AG04450 (cell line): ENCODE data around the gene SIGMAR1. TPM values are rescaled to one million over a fixed set of nuclear protein-coding genes. Genes with fewer than 3 reads are reported as not detected.

Experiments used
- CTCF ChIA-PET: fragments of 300-600, 350-600 bp; formaldehyde crosslinking; extraction: SDS; loops from one replicate; lab custom pipeline; 2022; ENCODE audit warnings: antibody characterized with exemption, inconsistent platforms; lab: Charles Lee
- POLR2A ChIA-PET: fragments of 350-600 bp; formaldehyde crosslinking; extraction: SDS; loops from one replicate; lab custom pipeline; 2021; ENCODE audit warnings: antibody characterized with exemption, inconsistent platforms; lab: Yijun Ruan, JAX
- DNase-seq: peaks from one replicate; pipeline ENCODE4 v3.0.0-alpha.2; 2011; ENCODE audit warnings: low read depth, low spot score
- H3K27ac ChIP-seq: one replicate; pipeline ENCODE4 v1.5.1; 2012; ENCODE audit warnings: low read depth, low read length, control low read depth
- H3K27me3 ChIP-seq: one replicate; pipeline ENCODE4 v1.6.0; 2012; ENCODE audit warnings: low read length; ENCODE audit not compliant: control insufficient read depth, insufficient read depth
- H3K4me3 ChIP-seq: 2 replicates; pipeline ENCODE4 v1.5.1; 2011; ENCODE audit warnings: mild to moderate bottlenecking, low read depth, low read length, control low read depth
- H3K9me3 ChIP-seq: 2 replicates; pipeline ENCODE4 v1.5.1; 2012; ENCODE audit warnings: low read length; ENCODE audit not compliant: control insufficient read depth, insufficient read depth
- polyA plus RNA-seq: library from polyadenylated mRNA; depleted of rRNA; stranded (reverse); fragments of >200 nt; gene quantifications from 2 replicates; pipeline ENCODE4 v1.2.3, GENCODE V29; 2011; rRNA removed
- small RNA-seq: library from RNA; depleted of rRNA; stranded (forward); fragments of <200 nt; gene quantifications from one replicate; pipeline ENCODE3, GENCODE V24; 2012; ENCODE audit warnings: low read depth; ENCODE audit not compliant: insufficient read length
- TF ChIP-seq, protein P1 (sequence below): IDR thresholded peaks from 2 replicates; pipeline ENCODE4 v1.5.1; 2011; ENCODE audit warnings: low read depth, low read length, control low read depth, inconsistent platforms

The SIGMAR1 gene
- polyA plus RNA-seq, 1 experiment, result 38.9 TPM

DNA sequence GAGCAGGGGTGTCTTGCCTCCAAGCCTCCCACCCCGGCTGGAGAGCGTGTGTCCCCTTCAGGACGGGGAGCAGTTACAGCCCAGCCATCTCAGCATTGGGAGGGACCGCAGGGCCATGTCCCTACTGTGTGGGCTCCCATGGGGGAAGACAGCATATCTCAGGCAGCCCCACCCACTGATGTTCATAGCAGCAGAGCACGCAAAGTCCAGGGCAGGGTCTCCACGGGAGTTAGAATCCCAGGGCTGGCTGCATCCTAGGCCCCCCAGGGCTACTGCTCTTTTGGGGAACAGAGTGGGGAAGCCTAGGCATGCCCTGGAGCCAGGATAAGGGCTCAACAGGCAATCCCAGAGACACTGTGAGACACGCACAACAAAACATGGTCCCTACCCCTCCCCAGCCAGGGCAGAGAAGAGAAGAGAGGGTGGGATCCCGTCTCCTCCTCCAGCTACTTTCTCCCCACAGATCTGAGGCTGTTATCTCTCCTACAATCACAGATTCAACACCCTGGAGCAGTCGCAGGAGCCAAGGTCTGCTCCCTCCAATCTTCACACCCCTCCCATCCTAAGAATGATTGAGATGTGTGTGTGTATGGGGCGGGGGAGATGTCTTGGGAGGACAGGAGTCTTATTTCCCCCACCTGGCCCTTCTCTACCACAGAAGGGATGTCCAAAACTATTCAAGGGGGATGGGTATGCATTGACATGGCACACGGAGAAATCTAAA, 51.5 kb downstream of the SIGMAR1 start:
- ChIA-PET CTCF (interaction anchor here (1.3 kb wide), 1 partner anchor 18 kb away, joined by 8 read pairs; no protein-coding TSS in a partner anchor), POLR2A (no interaction called here)
- Histone ChIP-seq H3K9me3 (no peaks in the 10 kb centered on the region; the same call in 1 of the 2 replicates), H3K4me3 (no peak overlapping the region), H3K27me3 (peaks cover 77% of the 10 kb centered on the region), H3K27ac (no peak overlapping the region)
- TF ChIP-seq, protein P1, sequence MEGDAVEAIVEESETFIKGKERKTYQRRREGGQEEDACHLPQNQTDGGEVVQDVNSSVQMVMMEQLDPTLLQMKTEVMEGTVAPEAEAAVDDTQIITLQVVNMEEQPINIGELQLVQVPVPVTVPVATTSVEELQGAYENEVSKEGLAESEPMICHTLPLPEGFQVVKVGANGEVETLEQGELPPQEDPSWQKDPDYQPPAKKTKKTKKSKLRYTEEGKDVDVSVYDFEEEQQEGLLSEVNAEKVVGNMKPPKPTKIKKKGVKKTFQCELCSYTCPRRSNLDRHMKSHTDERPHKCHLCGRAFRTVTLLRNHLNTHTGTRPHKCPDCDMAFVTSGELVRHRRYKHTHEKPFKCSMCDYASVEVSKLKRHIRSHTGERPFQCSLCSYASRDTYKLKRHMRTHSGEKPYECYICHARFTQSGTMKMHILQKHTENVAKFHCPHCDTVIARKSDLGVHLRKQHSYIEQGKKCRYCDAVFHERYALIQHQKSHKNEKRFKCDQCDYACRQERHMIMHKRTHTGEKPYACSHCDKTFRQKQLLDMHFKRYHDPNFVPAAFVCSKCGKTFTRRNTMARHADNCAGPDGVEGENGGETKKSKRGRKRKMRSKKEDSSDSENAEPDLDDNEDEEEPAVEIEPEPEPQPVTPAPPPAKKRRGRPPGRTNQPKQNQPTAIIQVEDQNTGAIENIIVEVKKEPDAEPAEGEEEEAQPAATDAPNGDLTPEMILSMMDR, result no peak
- DNase-seq, result no peak

DNA sequence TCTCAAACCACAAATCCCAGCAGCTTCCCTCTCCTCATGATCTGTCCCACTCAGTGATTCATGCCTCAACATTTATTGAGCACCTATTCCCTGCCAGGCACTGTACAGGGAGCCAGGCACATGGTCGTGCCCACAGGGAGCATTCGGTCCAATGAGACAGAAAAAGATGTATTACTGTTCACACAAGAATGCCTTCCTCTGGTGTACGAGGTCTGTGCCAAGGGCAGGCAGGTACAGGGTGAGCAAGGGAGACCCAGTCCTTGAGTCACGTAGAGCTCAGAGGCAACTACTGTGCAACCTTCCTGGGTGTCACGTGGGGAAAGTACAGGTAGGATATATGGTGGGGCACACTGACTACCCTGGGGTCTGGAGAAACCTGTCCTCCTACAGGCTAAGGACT, 52.6 kb downstream of the SIGMAR1 start:
- CTCF ChIA-PET, result interaction anchor here (2.4 kb wide), 1 partner anchor 37 kb away, joined by 9 read pairs; no protein-coding TSS in a partner anchor
- POLR2A ChIA-PET, result no interaction called here
- TF ChIP-seq, protein P1, result no peak
- Histone ChIP-seq H3K27me3 (peaks cover 77% of the 10 kb centered on the region), H3K4me3 (no peak overlapping the region), H3K27ac (no peak overlapping the region), H3K9me3 (no peaks in the 10 kb centered on the region; the same call in 1 of the 2 replicates)
- DNase-seq, result no peak

Small RNA genes lying within 50 kb of the gene (small RNA-seq; reads per million reads assigned to genes)
- gene CCL27, result not detected

Other genes with a start within 250 kb of the SIGMAR1 start
- 8.0 and 9.8 TPM in 2 replicates for gene FAM219A, start 179.2 kb downstream of the SIGMAR1 start, polyA plus RNA-seq
- not detected in 2 replicates for gene DNAI1, start 179.0 kb downstream of the SIGMAR1 start, polyA plus RNA-seq
- gene ENHO, start 114.8 kb downstream of the SIGMAR1 start, polyA plus RNA-seq, result 0.09 TPM in 1 of 2 replicates, not detected in the other
- not detected in 2 replicates for gene CNTFR, start 48.1 kb downstream of the SIGMAR1 start, polyA plus RNA-seq
- 19.4 and 25.4 TPM in 2 replicates for gene RPP25L, start 25.7 kb downstream of the SIGMAR1 start, polyA plus RNA-seq
- gene DCTN3, start 17.3 kb downstream of the SIGMAR1 start, polyA plus RNA-seq, result 97.6 and 103 TPM in 2 replicates
- gene ARID3C, start 8.7 kb downstream of the SIGMAR1 start, polyA plus RNA-seq, result not detected in 2 replicates
- 24.8 and 28.4 TPM in 2 replicates for gene GALT, start 8.9 kb upstream of the SIGMAR1 start, polyA plus RNA-seq
- 14.6 and 19.0 TPM in 2 replicates for gene IL11RA, start 14.4 kb upstream of the SIGMAR1 start, polyA plus RNA-seq
- gene CCL27, start 24.9 kb upstream of the SIGMAR1 start, polyA plus RNA-seq, result not detected in 2 replicates
- not detected in 2 replicates for gene CCL19, start 53.5 kb upstream of the SIGMAR1 start, polyA plus RNA-seq
- gene CCL21, start 72.3 kb upstream of the SIGMAR1 start, polyA plus RNA-seq, result not detected in 2 replicates